H1 (cell line): ENCODE measurements around the gene INPP4B. TPM values are rescaled to one million over a fixed set of nuclear protein-coding genes. Genes with fewer than 3 reads are reported as not detected.

Source experiments
- CTCF ChIA-PET: fragments of 300-600 bp; sonication (Branson Sonifier 250); formaldehyde crosslinking; loops from one replicate; lab custom pipeline; 2021; ENCODE audit not compliant: partially characterized antibody; lab: Charles Lee
- POLR2A ChIA-PET: fragments of 300-600 bp; sonication (Branson Sonifier 250); formaldehyde crosslinking; loops from one replicate; lab custom pipeline; 2021; ENCODE audit warnings: inconsistent platforms; ENCODE audit not compliant: partially characterized antibody; lab: Charles Lee
- DNase-seq, 2 experiments: peaks; one replicate each; pipeline versions ENCODE4 v3.0.0 to v3.0.0-alpha.2; 2010 to 2022; ENCODE audit warnings: low spot score in 2 of 2, low read depth in 1 of 2, mixed read lengths in 1 of 2
- FAIRE-seq: peaks from 2 replicates; lab custom pipeline; 2011; peaks lifted over from hg19 to GRCh38; lab: Jason Lieb, UNC
- H2AFZ ChIP-seq: 2 replicates; pipeline ENCODE4 v1.8.1; 2012; ENCODE audit warnings: low read length, inconsistent platforms
- H2AK5ac ChIP-seq: 2 replicates; pipeline ENCODE4 v1.6.1; 2013; ENCODE audit warnings: low read depth, low read length
- H2BK120ac ChIP-seq: replicated peaks from 2 replicates; pipeline ENCODE3; 2013; ENCODE audit warnings: low read depth, low read length, inconsistent platforms
- H2BK12ac ChIP-seq: 2 replicates; pipeline ENCODE4 v1.6.1; 2013; ENCODE audit warnings: low read depth, low read length
- H2BK15ac ChIP-seq: 2 replicates; pipeline ENCODE4 v1.6.1; 2013; ENCODE audit warnings: low read length
- H2BK20ac ChIP-seq: 2 replicates; pipeline ENCODE4 v1.6.1; 2013; ENCODE audit warnings: low read length
- H2BK5ac ChIP-seq: 2 replicates; pipeline ENCODE4 v1.6.1; 2013; ENCODE audit warnings: low read depth, low read length
- H3K14ac ChIP-seq: 2 replicates; pipeline ENCODE4 v1.6.1; 2013; ENCODE audit warnings: inconsistent platforms; ENCODE audit not compliant: insufficient read length
- H3K18ac ChIP-seq: 2 replicates; pipeline ENCODE4 v1.6.1; 2013; ENCODE audit warnings: low read length; ENCODE audit errors: extremely low read depth
- H3K23ac ChIP-seq: 2 replicates; pipeline ENCODE4 v1.6.1; 2013; ENCODE audit warnings: inconsistent platforms; ENCODE audit not compliant: insufficient read length
- H3K23me2 ChIP-seq: 2 replicates; pipeline ENCODE4 v1.6.1; 2013; ENCODE audit warnings: low read depth, low read length
- H3K27ac ChIP-seq: 2 replicates; pipeline ENCODE4 v1.6.1; 2011; ENCODE audit warnings: low read depth, low read length, inconsistent platforms
- H3K27me3 ChIP-seq, 4 experiments: replicated peaks in 1 of 4; 1 replicate in 1 of 4; 2 replicates in 3 of 4; pipeline versions ENCODE4 v1.6.1 to v1.8.1; 2011 to 2013; ENCODE audit warnings: low read length in 3 of 4, mild to moderate bottlenecking in 3 of 4, inconsistent platforms in 2 of 4, mixed read lengths in 2 of 4, moderate library complexity in 1 of 4; ENCODE audit not compliant: control insufficient read depth in 3 of 4, insufficient read depth in 3 of 4; ENCODE audit errors: extremely low read depth in 1 of 4
- H3K36me3 ChIP-seq, 4 experiments: 2 replicates each; pipeline versions ENCODE4 v1.6.1 to v1.8.1; 2011 to 2013; ENCODE audit warnings: mild to moderate bottlenecking in 4 of 4, low read length in 3 of 4, moderate library complexity in 2 of 4, control low read depth in 1 of 4, inconsistent platforms in 1 of 4; ENCODE audit not compliant: insufficient read depth in 4 of 4, control insufficient read depth in 2 of 4
- H3K4ac ChIP-seq: replicated peaks from 2 replicates; pipeline ENCODE3; 2013; ENCODE audit warnings: low read length, low read depth, mixed read lengths, inconsistent platforms; ENCODE audit not compliant: insufficient read length
- H3K4me1 ChIP-seq, 4 experiments: replicated peaks in 1 of 4; 1 replicate in 1 of 4; 2 replicates in 3 of 4; pipeline versions ENCODE4 v1.6.1 to v1.8.1; 2011 to 2013; ENCODE audit warnings: low read length in 3 of 4, inconsistent platforms in 2 of 4, mixed read lengths in 1 of 4; ENCODE audit not compliant: insufficient read depth in 4 of 4, control insufficient read depth in 3 of 4
- H3K4me2 ChIP-seq, 2 experiments: 2 replicates each; pipeline versions ENCODE4 v1.6.1 to v1.8.1; 2011 to 2013; ENCODE audit warnings: low read depth in 2 of 2, low read length in 2 of 2, control low read depth in 1 of 2, inconsistent platforms in 1 of 2, mild to moderate bottlenecking in 1 of 2; ENCODE audit not compliant: insufficient read depth in 1 of 2
- H3K4me3 ChIP-seq, 4 experiments: fragments of 200-600, 300-600 bp in 1 of 4; sonication (generic), shearing (Covaris generic), sonication (Bioruptor Twin) in 1 of 4; 2 replicates each; pipeline versions ENCODE4 v1.5.1 to v1.8.1; 2011 to 2016; ENCODE audit warnings: low read length in 4 of 4, low read depth in 3 of 4, control low read depth in 2 of 4, inconsistent platforms in 2 of 4, mild to moderate bottlenecking in 2 of 4, mixed read lengths in 1 of 4, moderate library complexity in 1 of 4; ENCODE audit not compliant: insufficient read depth in 2 of 4; ENCODE audit errors: extremely low read depth in 1 of 4
- H3K56ac ChIP-seq: replicated peaks from 2 replicates; pipeline ENCODE3; 2013; ENCODE audit warnings: low read depth, mild to moderate bottlenecking, mixed read lengths, low read length, inconsistent platforms; ENCODE audit not compliant: insufficient read length
- H3K79me1 ChIP-seq: 2 replicates; pipeline ENCODE4 v1.6.1; 2013; ENCODE audit warnings: low read depth, low read length, control low read depth
- H3K79me2 ChIP-seq, 2 experiments: 2 replicates each; pipeline versions ENCODE4 v1.6.1 to v1.8.1; 2012 to 2013; ENCODE audit warnings: low read length in 2 of 2, mild to moderate bottlenecking in 2 of 2, inconsistent platforms in 1 of 2; ENCODE audit not compliant: insufficient read depth in 2 of 2, control insufficient read depth in 1 of 2
- H3K9ac ChIP-seq, 4 experiments: replicated peaks in 1 of 4; 1 replicate in 1 of 4; 2 replicates in 3 of 4; pipeline versions ENCODE4 v1.6.1 to v1.8.1; 2011 to 2013; ENCODE audit warnings: low read depth in 3 of 4, low read length in 3 of 4, control low read depth in 2 of 4, mild to moderate bottlenecking in 2 of 4, moderate library complexity in 2 of 4, inconsistent platforms in 1 of 4; ENCODE audit errors: extremely low read depth in 1 of 4
- H3K9me3 ChIP-seq, 2 experiments: 2 replicates each; pipeline versions ENCODE4 v1.6.1 to v1.8.1; 2012 to 2013; ENCODE audit warnings: mild to moderate bottlenecking in 2 of 2, moderate library complexity in 2 of 2, control low read depth in 1 of 2, inconsistent platforms in 1 of 2, low read depth in 1 of 2, low read length in 1 of 2, mixed read lengths in 1 of 2; ENCODE audit not compliant: insufficient read depth in 2 of 2
- H4K20me1 ChIP-seq, 2 experiments: replicated peaks in 1 of 2; 2 replicates each; pipeline versions ENCODE3 to v1.8.1; 2011 to 2013; ENCODE audit warnings: inconsistent platforms in 2 of 2, low read length in 2 of 2, mild to moderate bottlenecking in 1 of 2; ENCODE audit not compliant: insufficient read depth in 2 of 2, control insufficient read depth in 1 of 2
- H4K5ac ChIP-seq: 2 replicates; pipeline ENCODE4 v1.6.1; 2013; ENCODE audit warnings: low read length, low read depth, mixed read lengths, inconsistent platforms; ENCODE audit not compliant: insufficient read length
- H4K8ac ChIP-seq: 2 replicates; pipeline ENCODE4 v1.8.0; 2013; ENCODE audit warnings: mild to moderate bottlenecking, moderate library complexity, low read length, inconsistent platforms; ENCODE audit not compliant: insufficient read depth; ENCODE audit errors: extremely low read depth
- H4K91ac ChIP-seq: replicated peaks from 2 replicates; pipeline ENCODE3; 2013; ENCODE audit warnings: low read length, mixed read lengths, inconsistent platforms; ENCODE audit not compliant: insufficient read length
- HDAC2 ChIP-seq, 2 experiments: fragments of 300-600 bp in 1 of 2; sonication (generic) in 1 of 2; IDR thresholded peaks; 2 replicates each; pipeline ENCODE4 v1.6.1; 2011 to 2012; ENCODE audit warnings: low read depth in 2 of 2, low read length in 2 of 2, mild to moderate bottlenecking in 2 of 2, moderate library complexity in 2 of 2, borderline replicate concordance in 1 of 2, inconsistent platforms in 1 of 2
- TAF7 ChIP-seq: optimal IDR thresholded peaks from 2 replicates; pipeline ENCODE3; 2011; ENCODE audit warnings: low read depth, mild to moderate bottlenecking, inconsistent platforms, low read length, moderate library complexity, borderline replicate concordance
- whole genome bisulfite sequencing, 2 experiments: shearing (Covaris generic) in 1 of 2; methylation state at CpG; one replicate each; pipeline versions ENCODE4 v1.1.6 to v1.1.7; 2013 to 2015; ENCODE audit warnings: low lambda C conversion rate in 2 of 2, mixed read lengths in 2 of 2, inconsistent platforms in 1 of 2, low coverage in 1 of 2, missing lambda C conversion rate in 1 of 2; ENCODE audit not compliant: insufficient replicate concordance in 2 of 2, insufficient coverage in 1 of 2, insufficient read length in 1 of 2; ENCODE audit errors: extremely low coverage in 1 of 2, missing lambda C conversion rate in 1 of 2; 5-methylcytosine and 5-hydroxymethylcytosine counted together
- polyA plus RNA-seq, 7 experiments: library from polyadenylated mRNA; depleted of rRNA in 3 of 7; stranded (reverse) in 5 of 7; unstranded in 2 of 7; fragments of >200 nt in 5 of 7; fragments of 200-250 nt in 2 of 7; gene quantifications; 1 replicate in 5 of 7; 2 replicates in 1 of 7; 4 replicates in 1 of 7; pipeline versions ENCODE4 v1.2.1 to v1.2.3, GENCODE V29; 2011 to 2013; ENCODE audit warnings: missing spikeins in 2 of 7, mixed read lengths in 2 of 7
- total RNA-seq: library from RNA; stranded (reverse); fragmentation: NEBNext Ultra II Directional; extraction: Animal tissue kit (Norgen Biotek cat#: 25700); gene quantifications from 2 replicates; pipeline ENCODE4 v1.2.1, GENCODE V29; 2021

The INPP4B gene
- total and polyA plus RNA-seq, 2 of the 8 experiments (the other 6 are each of a cell fraction or from before 2014, with no cell fraction given) = 0.11 to 0.54 TPM

DNA sequence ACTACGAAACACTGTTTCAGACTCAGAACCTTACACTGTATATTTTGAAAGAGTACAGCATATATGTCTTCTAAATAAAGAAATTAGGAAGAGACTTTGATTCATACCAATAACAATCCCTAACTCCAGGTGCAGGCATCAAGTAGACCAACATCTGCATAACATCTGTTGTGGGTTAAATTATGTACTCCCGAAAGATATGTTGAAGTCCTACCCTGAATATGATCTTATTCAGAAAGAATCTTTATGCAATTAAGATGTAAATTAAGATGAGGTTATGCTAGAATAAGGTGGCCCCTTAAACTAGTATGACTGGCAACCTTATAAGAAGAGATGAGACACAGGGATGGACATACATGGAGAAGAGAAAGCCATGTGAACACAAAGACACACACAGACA is 117.9 kb downstream of the INPP4B start:
- H2BK20ac ChIP-seq = no peak overlapping the region
- H3K4me2 ChIP-seq = no peak overlapping the region
- no peaks in the 10 kb centered on the region for H3K79me1 ChIP-seq
- no peak overlapping the region for H3K4ac ChIP-seq
- H3K36me3 ChIP-seq = no peaks in the 10 kb centered on the region
- TF ChIP-seq HDAC2 (IDR thresholded peaks at IDR 0.05; ENCODE audit: borderline replicate concordance in 1 of 2, low read depth in 2 of 2, low read length in 2 of 2) (no peak), TAF7 (no peak)
- TF ChIP-seq, all 59 proteins: peak for 0
- H2AK5ac ChIP-seq = no peak overlapping the region
- no peak overlapping the region for H2BK120ac ChIP-seq
- DNase-seq (no peak), FAIRE-seq (no peak)
- ChIA-PET POLR2A (no interaction called here), CTCF (interaction anchor here (1.0 to 1.4 kb wide), 2 partner anchors 19 to 445 kb away, joined by 3 to 5 read pairs; no protein-coding TSS in a partner anchor)
- H2BK15ac ChIP-seq = no peak overlapping the region
- H4K8ac ChIP-seq = no peak overlapping the region
- no peak overlapping the region for H3K18ac ChIP-seq
- no peak overlapping the region for H3K23ac ChIP-seq
- no peak overlapping the region for H2AFZ ChIP-seq
- 100% methylated on average over 2 of the region's 2 CpGs; no CpG with 5 or more reads in 1 of the 2 experiments for WGBS, 2 experiments
- no peak overlapping the region for H3K9ac ChIP-seq
- no peak overlapping the region for H3K56ac ChIP-seq
- H3K14ac ChIP-seq = no peak overlapping the region
- H3K27me3 ChIP-seq = no peaks in the 10 kb centered on the region
- no peaks in the 10 kb centered on the region for H3K79me2 ChIP-seq
- H4K91ac ChIP-seq = no peak overlapping the region
- no peaks in the 10 kb centered on the region for H3K9me3 ChIP-seq
- no peak overlapping the region for H4K5ac ChIP-seq
- H3K27ac ChIP-seq = no peak overlapping the region
- H3K4me3 ChIP-seq = no peak overlapping the region
- no peaks in the 10 kb centered on the region for H3K23me2 ChIP-seq
- no peak overlapping the region for H2BK5ac ChIP-seq
- no peak overlapping the region for H2BK12ac ChIP-seq
- no peaks in the 10 kb centered on the region for H3K4me1 ChIP-seq
- no peaks in the 10 kb centered on the region for H4K20me1 ChIP-seq
